HK-2 (cell line): ENCODE data around the gene RABGAP1.
A peak's percentile ranks its signal among the peaks of the same experiment; 100 is the strongest.

ENCODE experiments used
- DNase-seq: peaks from one replicate; pipeline ENCODE4 v3.0.0-alpha.2; 2018; ENCODE audit not compliant: unreplicated experiment

RABGAP1 gene

GRCh38 chr9:122944960-122945888 is 4.4 kb downstream of the RABGAP1 start:
- DNase-seq = no peak

DNA sequence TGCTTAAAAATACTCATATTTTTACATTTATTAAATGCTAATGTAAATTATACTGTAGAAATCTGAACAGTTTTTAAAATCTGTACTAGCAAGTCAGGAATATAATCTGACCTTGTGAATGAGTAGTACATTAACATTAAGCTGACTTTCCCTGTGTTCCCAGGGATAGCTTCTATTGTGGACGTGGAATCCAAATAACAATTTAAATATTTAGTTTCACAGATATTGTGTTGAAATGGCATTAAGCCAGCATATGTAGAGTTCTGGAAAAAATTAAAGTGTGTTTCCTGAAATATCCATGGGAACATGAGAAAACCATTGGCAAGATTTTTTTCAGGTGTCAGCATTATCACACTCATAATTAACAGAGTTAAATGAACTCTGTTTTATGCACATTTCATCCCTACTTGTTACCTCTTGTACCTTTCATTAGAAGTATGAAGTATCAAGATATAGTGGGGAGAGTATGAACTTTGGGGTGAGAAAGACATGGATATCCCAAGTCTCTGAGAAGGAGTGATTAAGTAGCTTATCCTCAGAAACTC is 5.7 kb downstream of the RABGAP1 start:
- no peak for DNase-seq

- no peak for DNase-seq
Observed at GRCh38 chr9:122948313-122948712, 7.5 kb downstream of the RABGAP1 start.

- no peak for DNase-seq
Observed at GRCh38 chr9:122949696-122950095, 8.9 kb downstream of the RABGAP1 start.

DNA sequence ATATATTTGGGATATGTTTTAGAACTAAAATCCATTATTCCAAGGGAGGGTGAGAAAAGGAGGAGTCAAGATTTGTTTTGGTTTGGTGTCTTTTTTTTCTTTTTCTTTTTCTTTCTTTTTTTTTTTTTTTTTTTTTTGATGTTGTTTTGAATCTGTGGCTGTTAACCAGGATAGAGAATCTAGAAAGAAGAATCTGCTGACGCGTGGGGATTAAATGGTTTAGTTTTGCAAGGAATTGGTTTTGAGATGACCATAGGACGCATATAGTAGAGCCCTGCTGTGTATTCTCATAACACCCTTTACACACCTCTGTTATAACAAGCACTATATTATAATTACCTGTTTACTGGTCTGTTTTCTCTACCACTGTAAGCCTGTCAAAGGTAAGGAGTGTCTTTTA is 9.4 kb downstream of the RABGAP1 start:
- no peak for DNase-seq

DNA sequence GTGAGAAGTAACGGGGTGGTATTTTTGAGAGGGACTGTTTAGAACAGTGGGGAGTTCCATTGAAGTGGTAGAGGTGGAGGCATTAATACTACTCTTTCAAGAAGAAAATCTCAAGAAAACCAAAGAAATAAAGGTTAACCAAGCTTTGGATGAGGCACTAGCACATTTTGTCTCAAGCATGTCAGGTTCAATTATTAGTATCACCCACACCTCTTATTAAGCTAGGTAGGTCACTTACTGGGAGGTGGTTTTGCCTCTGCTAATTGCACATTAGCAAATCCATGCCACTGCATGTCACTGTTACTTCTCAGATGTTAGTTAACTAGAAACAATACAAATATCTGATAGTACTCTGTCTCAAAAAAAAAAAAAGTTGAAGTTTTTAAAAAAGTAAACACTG is 10.2 kb downstream of the RABGAP1 start:
- DNase-seq = no peak

GRCh38 chr9:122954253-122954691 is 13.5 kb downstream of the RABGAP1 start:
- no peak for DNase-seq

GRCh38 chr9:122955961-122956360 is 15.1 kb downstream of the RABGAP1 start:
- DNase-seq = no peak

DNA sequence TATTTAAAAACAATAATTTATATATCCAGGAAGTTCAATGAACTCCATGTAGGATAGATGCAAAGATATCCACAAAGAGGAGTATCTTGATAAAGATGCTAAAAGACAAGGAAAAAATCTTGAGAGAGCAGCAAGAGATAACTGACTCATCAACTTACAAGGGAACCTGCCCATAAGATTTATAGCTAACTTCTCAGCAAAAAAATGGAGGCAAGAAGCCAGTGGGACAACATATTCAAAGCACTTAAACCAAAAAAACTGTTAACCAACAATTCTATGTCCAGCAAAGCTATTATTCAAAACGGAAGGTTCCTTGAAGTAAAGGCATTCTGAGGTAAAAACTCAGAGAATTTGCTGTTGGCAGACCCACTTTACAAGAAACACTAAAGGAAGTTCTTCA is 20.3 kb downstream of the RABGAP1 start:
- no peak for DNase-seq

GRCh38 chr9:122975196-122975595 is 34.4 kb downstream of the RABGAP1 start:
- no peak for DNase-seq

GRCh38 chr9:122978601-122979000 is 37.8 kb downstream of the RABGAP1 start:
- no peak for DNase-seq

DNA sequence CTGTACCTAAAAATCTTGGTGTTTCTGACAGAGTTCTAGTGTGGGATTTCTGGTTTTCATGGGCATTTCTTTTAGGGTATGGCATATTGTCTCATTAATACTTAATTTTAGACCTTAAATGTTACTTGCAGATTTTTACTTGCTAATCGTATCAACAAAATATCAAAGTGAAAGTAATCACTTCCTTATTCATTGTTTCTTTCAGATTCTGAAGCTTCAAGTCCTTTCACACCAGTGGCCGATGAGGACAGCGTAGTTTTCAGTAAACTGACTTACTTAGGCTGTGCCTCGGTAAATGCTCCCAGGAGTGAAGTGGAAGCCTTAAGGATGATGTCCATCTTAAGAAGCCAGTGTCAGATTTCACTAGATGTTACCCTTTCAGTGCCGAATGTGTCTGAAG is 45.2 kb downstream of the RABGAP1 start:
- DNase-seq = no peak

DNA sequence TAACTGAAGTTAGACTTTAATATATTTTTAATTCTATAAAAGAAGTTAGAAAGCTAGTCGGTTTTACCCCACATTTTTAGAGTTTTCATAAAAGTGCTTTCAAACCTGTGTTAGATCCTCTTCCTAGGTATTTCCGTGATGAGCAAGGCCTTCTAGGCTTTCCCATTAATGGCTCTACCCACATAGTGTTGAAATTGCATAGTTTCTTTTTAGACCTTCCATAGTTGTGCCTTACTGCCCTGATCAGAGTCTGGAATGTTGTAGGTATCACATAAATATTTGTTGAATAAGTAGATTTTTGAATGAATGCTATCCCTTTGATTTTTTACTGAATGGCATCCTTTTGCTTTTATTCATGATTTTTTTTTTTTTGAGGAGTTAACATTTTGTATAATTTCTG is 47.3 kb downstream of the RABGAP1 start:
- no peak for DNase-seq

DNA sequence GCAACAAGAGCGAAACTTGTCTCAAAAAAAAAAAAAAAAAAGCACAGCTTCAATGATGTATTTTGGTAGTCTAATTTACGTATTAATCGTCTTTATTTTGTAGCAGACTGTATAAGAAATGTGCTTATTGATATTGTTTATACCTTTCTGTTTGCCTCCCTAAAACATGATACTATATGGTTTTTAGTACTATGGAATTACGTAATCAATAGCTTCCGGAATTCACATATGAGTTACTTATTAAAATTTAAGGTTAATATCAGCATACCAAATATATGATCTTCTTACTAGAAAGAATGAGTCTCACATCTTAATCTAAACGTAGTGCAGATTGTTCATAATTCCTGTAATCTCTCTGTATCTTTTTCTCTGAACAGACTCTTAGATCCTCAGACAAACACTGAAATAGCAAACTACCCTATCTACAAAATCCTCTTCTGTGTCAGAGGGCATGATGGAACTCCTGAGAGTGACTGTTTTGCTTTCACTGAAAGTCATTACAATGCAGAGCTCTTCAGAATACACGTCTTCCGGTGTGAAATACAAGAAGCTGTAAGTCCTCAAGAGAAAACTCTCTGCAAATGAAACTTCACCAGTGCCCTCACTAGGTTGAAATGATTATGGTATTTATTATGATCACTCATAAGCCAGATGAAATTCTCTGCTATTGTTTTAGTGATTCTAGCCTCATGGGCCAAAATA is 48.3 kb downstream of the RABGAP1 start:
- DNase-seq = no peak

DNA sequence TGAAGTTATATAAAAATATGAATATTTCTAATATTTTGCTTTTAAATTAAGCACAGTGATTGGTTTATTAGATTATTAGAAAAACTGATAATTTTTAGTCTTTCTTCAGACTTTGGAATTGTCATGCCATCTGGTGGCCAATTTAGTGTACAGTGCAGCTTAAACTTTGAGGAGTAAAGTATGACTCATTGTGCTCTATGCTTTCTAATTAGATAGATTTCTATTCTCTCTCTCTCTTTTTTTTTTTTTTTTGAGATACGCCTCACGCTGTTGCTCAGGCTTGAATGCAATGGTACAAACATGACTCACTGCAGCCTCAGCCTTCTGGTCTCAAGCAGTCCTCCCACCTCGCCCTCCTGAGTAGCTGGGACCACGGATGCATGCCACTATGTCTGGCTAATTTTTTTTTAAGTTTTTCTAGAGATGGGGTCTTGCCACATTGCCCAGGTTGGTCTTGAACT is 50.6 kb downstream of the RABGAP1 start:
- peak; percentile 51 for DNase-seq

- DNase-seq = no peak
Observed at GRCh38 chr9:122996586-122996985, 55.8 kb downstream of the RABGAP1 start.

- DNase-seq = no peak
Observed at GRCh38 chr9:122998448-122998847, 57.6 kb downstream of the RABGAP1 start.

GRCh38 chr9:123000371-123001068 is 59.7 kb downstream of the RABGAP1 start:
- DNase-seq = no peak

DNA sequence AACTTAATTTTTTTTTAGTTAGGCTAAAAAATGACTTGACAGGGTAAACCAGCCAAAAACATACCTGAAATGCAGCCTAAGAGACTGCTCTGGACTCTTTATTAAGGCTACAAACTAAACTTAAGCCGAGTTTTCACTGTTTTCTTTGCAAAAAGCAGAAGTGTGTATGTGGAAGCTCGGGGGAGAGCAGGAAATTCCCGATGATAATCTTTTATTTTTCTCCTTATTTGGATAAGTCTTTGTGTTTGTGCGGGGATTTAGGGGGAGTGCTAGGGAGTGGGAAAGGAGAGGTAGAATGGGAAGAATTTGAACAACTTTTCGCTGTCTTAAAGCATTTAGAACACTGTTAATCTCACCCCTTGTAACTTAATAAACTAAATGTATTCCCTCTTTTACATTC is 61.9 kb downstream of the RABGAP1 start:
- DNase-seq = no peak

GRCh38 chr9:123003466-123003865 is 62.6 kb downstream of the RABGAP1 start:
- DNase-seq = no peak

DNA sequence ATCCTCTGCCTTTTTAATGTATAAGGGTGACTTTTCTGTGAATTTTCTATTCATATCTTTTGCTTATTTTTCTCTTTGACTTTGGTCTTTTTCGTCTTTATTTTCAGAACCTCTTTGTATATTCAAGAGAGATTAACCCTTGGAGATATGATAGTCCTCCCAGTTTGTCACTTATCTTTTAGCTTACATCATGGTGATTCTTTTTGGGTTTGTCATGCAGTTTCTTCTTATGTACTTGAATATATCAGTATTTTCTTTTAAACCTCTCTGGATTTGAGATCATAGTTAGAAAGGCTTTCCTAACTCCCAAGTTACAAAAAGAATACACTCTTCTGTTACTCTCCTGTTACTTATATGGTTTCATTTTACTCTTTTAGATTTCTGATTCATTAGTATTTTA is 65.1 kb downstream of the RABGAP1 start:
- no peak for DNase-seq

GRCh38 chr9:123007269-123007668 is 66.4 kb downstream of the RABGAP1 start:
- DNase-seq = no peak
